ENCODE measurements around the gene SRXN1.

DNA sequence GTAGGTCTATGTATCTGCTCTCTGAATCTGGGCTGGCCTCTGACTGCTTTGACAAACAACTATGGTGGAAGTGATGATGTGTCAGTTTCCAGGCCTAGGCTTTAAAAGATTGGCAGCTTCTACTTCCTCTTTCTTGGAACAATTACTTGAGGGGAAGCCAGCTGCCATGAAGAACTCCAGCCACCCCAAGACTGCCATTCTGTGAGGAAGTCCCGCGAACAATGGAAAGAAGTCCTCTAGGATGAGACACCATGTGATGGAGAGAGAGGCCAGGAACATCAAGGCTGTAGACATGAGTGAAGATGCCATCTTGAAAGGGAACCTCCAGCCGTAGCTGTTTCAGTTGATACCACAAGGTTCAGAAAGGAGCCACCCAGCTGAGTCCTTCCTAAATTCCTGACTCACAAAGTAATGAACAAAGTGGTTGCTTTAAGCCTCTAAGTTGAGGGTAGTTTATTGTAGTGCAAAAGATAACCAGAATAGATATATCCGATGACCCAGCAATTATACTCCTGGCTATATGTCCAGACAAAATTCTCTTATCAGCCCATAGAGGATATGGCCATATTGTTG is 27.6 kb downstream of the SRXN1 start:
- TF ChIP-seq, protein P1, sequence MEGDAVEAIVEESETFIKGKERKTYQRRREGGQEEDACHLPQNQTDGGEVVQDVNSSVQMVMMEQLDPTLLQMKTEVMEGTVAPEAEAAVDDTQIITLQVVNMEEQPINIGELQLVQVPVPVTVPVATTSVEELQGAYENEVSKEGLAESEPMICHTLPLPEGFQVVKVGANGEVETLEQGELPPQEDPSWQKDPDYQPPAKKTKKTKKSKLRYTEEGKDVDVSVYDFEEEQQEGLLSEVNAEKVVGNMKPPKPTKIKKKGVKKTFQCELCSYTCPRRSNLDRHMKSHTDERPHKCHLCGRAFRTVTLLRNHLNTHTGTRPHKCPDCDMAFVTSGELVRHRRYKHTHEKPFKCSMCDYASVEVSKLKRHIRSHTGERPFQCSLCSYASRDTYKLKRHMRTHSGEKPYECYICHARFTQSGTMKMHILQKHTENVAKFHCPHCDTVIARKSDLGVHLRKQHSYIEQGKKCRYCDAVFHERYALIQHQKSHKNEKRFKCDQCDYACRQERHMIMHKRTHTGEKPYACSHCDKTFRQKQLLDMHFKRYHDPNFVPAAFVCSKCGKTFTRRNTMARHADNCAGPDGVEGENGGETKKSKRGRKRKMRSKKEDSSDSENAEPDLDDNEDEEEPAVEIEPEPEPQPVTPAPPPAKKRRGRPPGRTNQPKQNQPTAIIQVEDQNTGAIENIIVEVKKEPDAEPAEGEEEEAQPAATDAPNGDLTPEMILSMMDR (IDR thresholded peaks at IDR 0.05; ENCODE audit: low read length) = no peak
- no peak for TF ChIP-seq EZH2 (IDR thresholded peaks at IDR 0.05; ENCODE audit: borderline replicate concordance, low read length)

Measured in OCI-LY1 (cell line).